ENCODE measurements around the gene ZAP70. TPM values are rescaled to one million over a fixed set of nuclear protein-coding genes. Genes with fewer than 3 reads are reported as not detected.

ZAP70 gene
- total and polyA plus RNA-seq, 8 donors, result 1.4 to 8.3 (median 2.2) TPM

DNA sequence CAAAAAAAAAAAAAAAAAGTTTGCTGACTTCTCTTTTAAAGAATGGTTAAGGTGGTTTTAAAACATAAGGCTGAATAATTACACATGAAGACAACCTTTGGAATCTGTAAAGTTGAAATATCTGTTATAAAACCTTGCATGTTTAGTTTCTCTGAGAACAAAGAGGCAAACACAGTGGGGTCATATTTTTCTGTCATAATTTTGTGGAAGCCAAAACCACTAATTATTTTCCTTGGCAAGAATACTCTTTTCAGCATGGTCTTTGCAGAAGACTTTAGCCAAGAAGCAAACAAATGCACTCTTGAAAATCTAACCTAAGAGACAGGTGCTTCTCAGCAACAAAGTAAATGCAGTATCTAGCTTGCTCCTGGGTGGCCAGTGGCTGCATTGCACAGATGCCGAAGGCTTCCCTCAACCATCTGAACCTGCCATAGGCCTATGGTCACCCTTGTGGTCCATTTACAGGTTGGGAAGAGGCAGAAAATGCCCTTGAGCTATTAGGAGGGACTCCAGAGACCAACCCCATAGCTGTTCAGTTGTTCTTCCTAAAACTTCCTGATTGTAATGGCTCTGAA, 44.8 kb downstream of the ZAP70 start:
- intact Hi-C loops (cut with DNase I), result no loop called here
- Histone ChIP-seq H3K36me3 (peaks cover 0 to 98% of the 10 kb centered on the region in 2 donors), H3K27ac (no peak overlapping the region), H3K27me3 (no peaks in the 10 kb centered on the region), H3K9me3 (no peaks in the 10 kb centered on the region), H3K4me1 (no peaks in the 10 kb centered on the region), H3K4me3 (no peak overlapping the region)
- TF ChIP-seq, protein P1, sequence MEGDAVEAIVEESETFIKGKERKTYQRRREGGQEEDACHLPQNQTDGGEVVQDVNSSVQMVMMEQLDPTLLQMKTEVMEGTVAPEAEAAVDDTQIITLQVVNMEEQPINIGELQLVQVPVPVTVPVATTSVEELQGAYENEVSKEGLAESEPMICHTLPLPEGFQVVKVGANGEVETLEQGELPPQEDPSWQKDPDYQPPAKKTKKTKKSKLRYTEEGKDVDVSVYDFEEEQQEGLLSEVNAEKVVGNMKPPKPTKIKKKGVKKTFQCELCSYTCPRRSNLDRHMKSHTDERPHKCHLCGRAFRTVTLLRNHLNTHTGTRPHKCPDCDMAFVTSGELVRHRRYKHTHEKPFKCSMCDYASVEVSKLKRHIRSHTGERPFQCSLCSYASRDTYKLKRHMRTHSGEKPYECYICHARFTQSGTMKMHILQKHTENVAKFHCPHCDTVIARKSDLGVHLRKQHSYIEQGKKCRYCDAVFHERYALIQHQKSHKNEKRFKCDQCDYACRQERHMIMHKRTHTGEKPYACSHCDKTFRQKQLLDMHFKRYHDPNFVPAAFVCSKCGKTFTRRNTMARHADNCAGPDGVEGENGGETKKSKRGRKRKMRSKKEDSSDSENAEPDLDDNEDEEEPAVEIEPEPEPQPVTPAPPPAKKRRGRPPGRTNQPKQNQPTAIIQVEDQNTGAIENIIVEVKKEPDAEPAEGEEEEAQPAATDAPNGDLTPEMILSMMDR (IDR thresholded peaks at IDR 0.05), result no peak
- ATAC-seq (no peak), DNase-seq (no peak)

DNA sequence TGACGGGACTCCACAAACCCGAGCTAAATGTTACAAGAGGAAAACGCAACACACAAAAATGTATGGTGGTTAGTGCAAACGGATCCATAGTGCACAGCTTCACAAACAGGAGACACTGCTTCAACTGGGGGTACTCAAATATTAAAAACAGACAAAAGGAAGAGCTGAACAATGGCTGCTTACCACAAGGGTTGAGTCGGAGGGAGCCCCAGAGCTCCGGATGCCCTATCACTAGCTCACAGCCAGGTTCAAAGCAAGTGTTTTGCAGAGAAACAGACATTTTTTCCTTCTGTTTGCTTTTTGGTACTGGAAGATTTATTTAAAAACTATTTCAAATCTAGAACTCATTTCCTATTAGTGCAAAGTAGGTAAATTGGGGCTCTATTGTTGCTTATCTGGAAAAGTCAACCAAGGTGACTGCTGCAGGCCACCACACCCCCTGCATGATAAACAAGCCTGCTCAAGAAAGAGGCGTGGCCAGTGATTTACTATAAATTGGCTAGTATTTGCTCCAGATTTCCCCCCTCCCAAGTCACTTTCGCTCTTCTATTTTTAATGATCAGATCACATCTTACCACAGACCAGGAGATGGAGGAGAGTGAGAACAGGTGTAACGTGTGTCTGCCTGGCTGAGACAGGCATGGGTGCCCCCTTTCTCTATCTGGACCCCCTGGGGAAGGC, 46.5 kb downstream of the ZAP70 start:
- Histone ChIP-seq H3K4me3 (no peak overlapping the region), H3K36me3 (peaks cover 0 to 100% of the 10 kb centered on the region in 2 donors), H3K4me1 (no peaks in the 10 kb centered on the region), H3K9me3 (no peaks in the 10 kb centered on the region), H3K27ac (no peak overlapping the region), H3K27me3 (no peaks in the 10 kb centered on the region)
- TF ChIP-seq, protein P1 (IDR thresholded peaks at IDR 0.05), result no peak
- intact Hi-C loops (cut with DNase I), result no loop called here
- no peak for ATAC-seq
- no peak for DNase-seq

DNA sequence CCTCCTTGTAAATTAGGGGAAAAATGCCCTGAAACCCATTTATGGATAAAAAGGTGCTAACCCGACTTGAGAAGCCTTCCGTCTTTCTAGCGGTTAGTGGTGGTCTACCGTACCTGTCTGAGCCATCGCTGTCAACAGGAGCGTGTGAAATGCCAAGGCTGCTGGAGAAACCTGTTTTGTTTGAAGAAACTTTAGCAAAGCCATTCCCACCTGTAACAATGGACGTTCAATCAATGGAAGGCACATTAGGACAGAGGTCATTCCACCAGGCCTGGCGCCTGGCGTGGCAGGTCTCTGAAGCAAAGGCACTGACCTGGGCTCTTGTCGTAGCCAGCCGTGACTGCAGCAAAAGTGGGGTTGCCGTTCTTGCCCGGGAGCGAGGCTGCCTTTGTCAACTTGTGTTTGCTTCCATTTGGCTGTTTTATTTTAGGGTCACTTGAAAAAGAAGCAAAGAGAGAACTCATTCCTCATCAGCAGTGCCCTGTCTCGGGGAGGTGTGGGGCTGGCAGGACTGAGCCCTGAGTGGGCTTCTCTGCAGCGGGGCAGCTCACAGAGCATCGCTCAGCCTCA, 47.2 kb downstream of the ZAP70 start:
- ATAC-seq, result no peak
- Histone ChIP-seq H3K4me1 (no peaks in the 10 kb centered on the region), H3K27me3 (no peaks in the 10 kb centered on the region), H3K36me3 (peaks cover 0 to 100% of the 10 kb centered on the region in 2 donors), H3K9me3 (no peaks in the 10 kb centered on the region), H3K4me3 (no peak overlapping the region), H3K27ac (no peak overlapping the region)
- no peak for DNase-seq
- TF ChIP-seq, protein P1 (IDR thresholded peaks at IDR 0.05), result no peak
- intact Hi-C loops (cut with DNase I), result no loop called here

DNA sequence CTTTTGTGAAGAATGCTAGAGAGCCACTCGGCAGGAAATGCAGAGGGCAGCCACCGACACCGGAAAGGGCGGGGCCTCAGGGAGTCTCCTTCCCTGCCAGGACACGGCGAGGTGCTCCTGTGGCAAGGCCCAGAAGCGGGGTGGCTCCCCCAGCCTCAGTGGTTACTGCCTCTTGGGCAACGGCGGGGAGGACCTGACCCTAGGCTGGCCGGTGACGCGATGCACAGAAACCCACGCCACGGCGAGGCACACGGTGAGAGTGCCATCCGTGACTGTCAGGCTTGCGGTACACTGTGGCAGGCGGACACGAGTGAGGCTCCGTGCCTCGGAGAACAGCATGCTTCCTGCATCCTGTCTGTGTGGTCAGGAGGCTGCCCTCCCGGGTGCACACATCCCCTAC, 47.8 kb downstream of the ZAP70 start:
- Histone ChIP-seq H3K4me3 (no peak overlapping the region), H3K9me3 (no peaks in the 10 kb centered on the region), H3K27me3 (no peaks in the 10 kb centered on the region), H3K4me1 (no peaks in the 10 kb centered on the region), H3K36me3 (peaks cover 0 to 100% of the 10 kb centered on the region in 2 donors), H3K27ac (no peak overlapping the region)
- no peak for DNase-seq
- TF ChIP-seq, protein P1 (IDR thresholded peaks at IDR 0.05), result no peak
- intact Hi-C loops (cut with DNase I), result no loop called here
- no peak for ATAC-seq

DNA sequence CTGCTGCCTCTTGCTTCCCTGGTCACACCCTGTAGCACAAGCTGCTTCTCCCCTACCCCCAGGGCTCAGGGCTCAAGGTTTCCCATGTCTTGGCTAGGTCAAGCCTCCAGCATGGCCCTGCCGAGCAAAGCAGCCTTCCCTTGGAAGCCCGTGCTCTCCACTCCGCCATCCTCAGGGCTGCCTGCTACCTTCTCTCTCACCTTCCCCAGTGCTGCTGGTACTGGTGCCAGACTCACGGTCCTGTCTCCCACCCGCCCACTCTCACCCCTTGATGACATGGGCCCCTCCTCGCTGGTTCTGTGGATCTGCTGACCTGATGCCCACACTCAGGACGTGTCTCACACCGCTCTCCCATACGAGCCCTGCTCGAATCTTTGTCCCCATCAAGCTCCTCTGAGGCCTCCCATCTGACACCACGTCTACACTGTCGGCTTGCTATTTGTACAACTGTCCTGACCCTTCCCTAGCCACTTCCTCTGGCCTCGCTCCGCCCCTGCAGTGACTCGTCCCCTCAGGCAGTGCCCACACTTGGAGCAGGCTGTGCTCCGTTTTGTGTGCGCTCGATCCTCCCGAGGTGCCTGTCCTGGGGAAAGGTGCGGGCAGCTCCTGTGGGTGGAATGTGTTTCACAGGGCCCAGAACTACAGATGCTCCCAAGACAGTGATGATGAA, 49.9 kb downstream of the ZAP70 start:
- Histone ChIP-seq H3K9me3 (no peaks in the 10 kb centered on the region), H3K4me1 (no peaks in the 10 kb centered on the region), H3K36me3 (peaks cover 0 to 94% of the 10 kb centered on the region in 2 donors), H3K27me3 (no peaks in the 10 kb centered on the region), H3K4me3 (no peak overlapping the region), H3K27ac (no peak overlapping the region)
- TF ChIP-seq, protein P1 (IDR thresholded peaks at IDR 0.05), result no peak
- ATAC-seq (no peak), DNase-seq (no peak)
- intact Hi-C loops (cut with DNase I), result no loop called here
